ENCODE data around the gene CFAP300. TPM values are rescaled to one million over a fixed set of nuclear protein-coding genes. Genes with fewer than 3 reads are reported as not detected.

The CFAP300 gene
- total RNA-seq, 1 experiment from 2014 or later: 3.9 TPM

- Histone ChIP-seq H3K27ac (ENCODE audit: low read length) (no peak overlapping the region), H3K79me2 (ENCODE audit: low read length) (no peaks in the 10 kb centered on the region), H4K20me1 (ENCODE audit: low read length) (no peaks in the 10 kb centered on the region), H3F3A (ENCODE audit: low read length, unreplicated experiment) (peaks cover 12% of the 10 kb centered on the region), H3K4me2 (ENCODE audit: low read length) (no peak overlapping the region), H3K4me3 (ENCODE audit: low read length) (no peak overlapping the region), H3K4me1 (ENCODE audit: insufficient read depth, low read length) (peaks cover 28% of the 10 kb centered on the region), H3K9me3 (ENCODE audit: low read length) (no peaks in the 10 kb centered on the region), H3K36me3 (ENCODE audit: low read depth, low read length) (no peaks in the 10 kb centered on the region), H3K9me2 (replicated peaks; ENCODE audit: low read length) (no peaks in the 10 kb centered on the region), H3K9ac (ENCODE audit: low read length) (no peak overlapping the region), H2AFZ (ENCODE audit: low read length) (no peak overlapping the region), H3K27me3 (ENCODE audit: low read length) (no peaks in the 10 kb centered on the region)
- ChIA-PET POLR2A (ENCODE audit: unreplicated experiment) (no interaction called here), CTCF (no interaction called here)
- TF ChIP-seq EZH2 (IDR thresholded peaks at IDR 0.05; ENCODE audit: low read length, unreplicated experiment): no peak
- no peak for TF ChIP-seq EZH2phosphoT487 (IDR thresholded peaks at IDR 0.05; ENCODE audit: borderline replicate concordance, low read length)
- TF ChIP-seq, protein P1, sequence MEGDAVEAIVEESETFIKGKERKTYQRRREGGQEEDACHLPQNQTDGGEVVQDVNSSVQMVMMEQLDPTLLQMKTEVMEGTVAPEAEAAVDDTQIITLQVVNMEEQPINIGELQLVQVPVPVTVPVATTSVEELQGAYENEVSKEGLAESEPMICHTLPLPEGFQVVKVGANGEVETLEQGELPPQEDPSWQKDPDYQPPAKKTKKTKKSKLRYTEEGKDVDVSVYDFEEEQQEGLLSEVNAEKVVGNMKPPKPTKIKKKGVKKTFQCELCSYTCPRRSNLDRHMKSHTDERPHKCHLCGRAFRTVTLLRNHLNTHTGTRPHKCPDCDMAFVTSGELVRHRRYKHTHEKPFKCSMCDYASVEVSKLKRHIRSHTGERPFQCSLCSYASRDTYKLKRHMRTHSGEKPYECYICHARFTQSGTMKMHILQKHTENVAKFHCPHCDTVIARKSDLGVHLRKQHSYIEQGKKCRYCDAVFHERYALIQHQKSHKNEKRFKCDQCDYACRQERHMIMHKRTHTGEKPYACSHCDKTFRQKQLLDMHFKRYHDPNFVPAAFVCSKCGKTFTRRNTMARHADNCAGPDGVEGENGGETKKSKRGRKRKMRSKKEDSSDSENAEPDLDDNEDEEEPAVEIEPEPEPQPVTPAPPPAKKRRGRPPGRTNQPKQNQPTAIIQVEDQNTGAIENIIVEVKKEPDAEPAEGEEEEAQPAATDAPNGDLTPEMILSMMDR (conservative IDR thresholded peaks at IDR 0.05; ENCODE audit: low read depth, low read length): no peak
- ATAC-seq (no peak), DNase-seq (no peak)
- intact Hi-C loops (cut with micrococcal nuclease): no loop called here
- BruUV-seq (replicated peaks): no TSS peak
Measured at GRCh38 chr11:102004220-102004619, 43.0 kb upstream of the CFAP300 start.

DNA sequence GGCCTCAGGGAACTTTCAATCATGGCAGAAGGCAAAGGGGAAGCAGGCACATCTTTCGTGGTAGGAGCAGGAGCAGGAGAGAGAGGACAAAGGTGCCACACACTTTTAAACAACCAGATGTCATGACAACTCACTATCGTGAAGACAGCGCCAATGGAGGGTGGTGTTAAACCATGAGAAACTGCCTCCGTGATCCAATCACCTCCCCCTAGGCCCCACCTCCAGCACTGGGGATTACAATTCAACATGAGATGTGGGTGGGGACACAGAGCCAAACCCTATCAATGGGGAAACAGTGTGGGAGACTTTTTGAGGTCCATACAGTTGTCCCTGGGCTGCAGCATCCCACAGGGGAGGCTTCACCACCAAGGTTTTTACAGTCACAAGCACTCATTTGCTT lies 41.9 kb upstream of the CFAP300 start:
- H3K27ac ChIP-seq (ENCODE audit: low read length): no peak overlapping the region
- peaks cover 38% of the 10 kb centered on the region for H3K4me1 ChIP-seq (ENCODE audit: insufficient read depth, low read length)
- H3K27me3 ChIP-seq (ENCODE audit: low read length): no peaks in the 10 kb centered on the region
- intact Hi-C loops (cut with micrococcal nuclease): no loop called here
- no peaks in the 10 kb centered on the region for H4K20me1 ChIP-seq (ENCODE audit: low read length)
- peaks cover 12% of the 10 kb centered on the region for H3F3A ChIP-seq (ENCODE audit: low read length, unreplicated experiment)
- ATAC-seq (no peak), DNase-seq (no peak)
- H2AFZ ChIP-seq (ENCODE audit: low read length): no peak overlapping the region
- POLR2A ChIA-PET (ENCODE audit: unreplicated experiment): interaction anchor here (0.6 kb wide), 1 partner anchor 31 kb away, joined by 3 read pairs; no protein-coding TSS in a partner anchor
- H3K36me3 ChIP-seq (ENCODE audit: low read depth, low read length): no peaks in the 10 kb centered on the region
- CTCF ChIA-PET: no interaction called here
- no peaks in the 10 kb centered on the region for H3K9me3 ChIP-seq (ENCODE audit: low read length)
- no peaks in the 10 kb centered on the region for H3K9me2 ChIP-seq (replicated peaks; ENCODE audit: low read length)
- H3K9ac ChIP-seq (ENCODE audit: low read length): no peak overlapping the region
- no TSS peak for BruUV-seq (replicated peaks)
- no peak overlapping the region for H3K4me3 ChIP-seq (ENCODE audit: low read length)
- no peak for TF ChIP-seq EZH2phosphoT487 (IDR thresholded peaks at IDR 0.05; ENCODE audit: borderline replicate concordance, low read length)
- no peak for TF ChIP-seq EZH2 (IDR thresholded peaks at IDR 0.05; ENCODE audit: low read length, unreplicated experiment)
- TF ChIP-seq, protein P1 (conservative IDR thresholded peaks at IDR 0.05; ENCODE audit: low read depth, low read length): no peak
- no peak overlapping the region for H3K4me2 ChIP-seq (ENCODE audit: low read length)
- no peaks in the 10 kb centered on the region for H3K79me2 ChIP-seq (ENCODE audit: low read length)

- ChIA-PET CTCF (interaction anchor here (0.6 to 2.3 kb wide), 11 partner anchors 10 to 549 kb away, joined by 4 to 43 read pairs (median 8); partner anchors contain the start of gene CEP126), POLR2A (ENCODE audit: unreplicated experiment) (interaction anchor here (0.5 to 1.0 kb wide), 8 partner anchors 37 to 559 kb away, joined by 3 to 12 read pairs (median 4); no protein-coding TSS in a partner anchor)
- no peak for TF ChIP-seq EZH2phosphoT487 (IDR thresholded peaks at IDR 0.05; ENCODE audit: borderline replicate concordance, low read length)
- TF ChIP-seq, protein P1 (conservative IDR thresholded peaks at IDR 0.05; ENCODE audit: low read depth, low read length): no peak
- TF ChIP-seq EZH2 (IDR thresholded peaks at IDR 0.05; ENCODE audit: low read length, unreplicated experiment): no peak
- Histone ChIP-seq H3K27ac (ENCODE audit: low read length) (peak overlapping the region; percentile 90), H2AFZ (ENCODE audit: low read length) (peak overlapping the region; percentile 15), H3K9me3 (ENCODE audit: low read length) (no peaks in the 10 kb centered on the region), H3K4me1 (ENCODE audit: insufficient read depth, low read length) (peaks cover 54% of the 10 kb centered on the region), H3K79me2 (ENCODE audit: low read length) (no peaks in the 10 kb centered on the region), H3K9me2 (replicated peaks; ENCODE audit: low read length) (no peaks in the 10 kb centered on the region), H3K4me2 (ENCODE audit: low read length) (peak overlapping the region; percentile 76), H4K20me1 (ENCODE audit: low read length) (no peaks in the 10 kb centered on the region), H3K36me3 (ENCODE audit: low read depth, low read length) (no peaks in the 10 kb centered on the region), H3K27me3 (ENCODE audit: low read length) (no peaks in the 10 kb centered on the region), H3F3A (ENCODE audit: low read length, unreplicated experiment) (peaks cover 17% of the 10 kb centered on the region), H3K9ac (ENCODE audit: low read length) (peak overlapping the region; percentile 59), H3K4me3 (ENCODE audit: low read length) (peak overlapping the region; percentile 41)
- intact Hi-C loops (cut with micrococcal nuclease): loop anchor here (1.0 to 2.0 kb wide), 7 partner anchors 32 to 560 kb away; partner anchors contain the start of gene CEP126
- DNase-seq (peak; percentile 67), ATAC-seq (peak; percentile 4; the same call in 1 of the 2 replicates)
- BruUV-seq (replicated peaks): TSS peak; percentile 91
Measured at GRCh38 chr11:102006835-102007566, 40.2 kb upstream of the CFAP300 start.

Measured in PC-3 (cell line).